Osteoblast (primary cell): ENCODE data around the gene U2AF2. TPM values are rescaled to one million over a fixed set of nuclear protein-coding genes. Genes with fewer than 3 reads are reported as not detected.

Experiments
- DNase-seq: peaks from one replicate; pipeline ENCODE4 v3.0.0; 2011; ENCODE audit warnings: low spot score, mixed read lengths; ENCODE audit not compliant: insufficient read length; ENCODE audit errors: missing footprints
- H2AFZ ChIP-seq: 2 replicates; pipeline ENCODE4 v1.6.0; 2011; ENCODE audit warnings: mild to moderate bottlenecking, low read length
- H3K27ac ChIP-seq: 2 replicates; pipeline ENCODE4 v1.5.1; 2011; ENCODE audit warnings: mild to moderate bottlenecking, low read depth, low read length, moderate library complexity
- H3K27me3 ChIP-seq: 2 replicates; pipeline ENCODE4 v1.6.0; 2012; ENCODE audit warnings: mild to moderate bottlenecking, control low read depth, inconsistent platforms, low read length, moderate library complexity; ENCODE audit not compliant: insufficient read depth
- H3K36me3 ChIP-seq: 2 replicates; pipeline ENCODE4 v1.5.1; 2011; ENCODE audit warnings: mild to moderate bottlenecking, low read length, control low read depth, moderate library complexity; ENCODE audit not compliant: insufficient read depth
- H3K4me1 ChIP-seq: 2 replicates; pipeline ENCODE4 v1.5.1; 2011; ENCODE audit warnings: mild to moderate bottlenecking, low read length, control low read depth, moderate library complexity; ENCODE audit not compliant: insufficient read depth
- H3K4me2 ChIP-seq: 2 replicates; pipeline ENCODE4 v1.6.0; 2011; ENCODE audit warnings: mild to moderate bottlenecking, low read length; ENCODE audit not compliant: insufficient read depth
- H3K4me3 ChIP-seq: fragments of 200-600 bp; sonication (generic); 3 replicates; pipeline ENCODE4 v1.5.1; 2012; ENCODE audit warnings: mild to moderate bottlenecking, low read length, inconsistent platforms; ENCODE audit not compliant: insufficient read depth
- H3K79me2 ChIP-seq: 2 replicates; pipeline ENCODE4 v1.6.0; 2012; ENCODE audit warnings: mild to moderate bottlenecking, low read length, control low read depth, inconsistent platforms; ENCODE audit not compliant: insufficient read depth
- H3K9me3 ChIP-seq: 2 replicates; pipeline ENCODE4 v1.5.1; 2011; ENCODE audit warnings: low read depth, low read length, control low read depth
- H4K20me1 ChIP-seq: 2 replicates; pipeline ENCODE4 v1.6.0; 2012; ENCODE audit warnings: mild to moderate bottlenecking, low read length, control low read depth; ENCODE audit not compliant: insufficient read depth
- CTCF ChIP-seq: IDR thresholded peaks from 2 replicates; pipeline ENCODE4 v1.5.1; 2011; ENCODE audit warnings: mild to moderate bottlenecking, low read depth, low read length, moderate library complexity; ENCODE audit errors: extremely low read depth
- total RNA-seq: library from RNA; depleted of rRNA; stranded (reverse); fragments of >200 nt; gene quantifications from 2 replicates; pipeline ENCODE4 v1.2.3, GENCODE V29; 2012

Gene U2AF2
- 64.5 and 70.2 TPM in 2 replicates for total RNA-seq

- H3K79me2 ChIP-seq, result peaks cover 51% of the 10 kb centered on the region
- no peak for TF ChIP-seq CTCF
Measured at GRCh38 chr19:55654868-55655647, at the start of gene U2AF2. U2AF2 (plus strand) TSS chr19:55655035; CDS start chr19:55655105, 70 bp downstream.

GRCh38 chr19:55605207-55605636 is 49.6 kb upstream of the U2AF2 start:
- Histone ChIP-seq H3K36me3 (peaks cover 11% of the 10 kb centered on the region), H3K4me3 (peak overlapping the region; percentile 97), H3K9me3 (peaks cover 6% of the 10 kb centered on the region), H3K79me2 (peaks cover 51% of the 10 kb centered on the region), H2AFZ (no peak overlapping the region), H3K27ac (peak overlapping the region; percentile 65), H3K4me1 (peaks cover 19% of the 10 kb centered on the region), H3K4me2 (peak overlapping the region; percentile 100), H4K20me1 (peaks cover 23% of the 10 kb centered on the region), H3K27me3 (no peaks in the 10 kb centered on the region)
- TF ChIP-seq CTCF, result no peak
- peak; percentile 100 for DNase-seq

More at GRCh38 chr19:55654868-55655647, at the start of gene U2AF2:
- Histone ChIP-seq H2AFZ (peak within 1 kb of the TSS; percentile 91), H3K27ac (peak within 1 kb of the TSS; percentile 97), H3K9me3 (no peaks in the 10 kb centered on the region), H4K20me1 (peaks cover 47% of the 10 kb centered on the region), H3K36me3 (no peaks in the 10 kb centered on the region), H3K4me1 (peaks cover 30% of the 10 kb centered on the region), H3K4me2 (peak within 1 kb of the TSS; percentile 98), H3K4me3 (peak within 1 kb of the TSS; percentile 97), H3K27me3 (no peaks in the 10 kb centered on the region)
- DNase-seq, result peak; percentile 99

- Histone ChIP-seq H4K20me1 (peaks cover 23% of the 10 kb centered on the region), H3K79me2 (peaks cover 52% of the 10 kb centered on the region), H3K4me3 (peak within 1 kb of the TSS; percentile 97), H3K27me3 (no peaks in the 10 kb centered on the region), H3K9me3 (peaks cover 6% of the 10 kb centered on the region), H3K36me3 (peaks cover 11% of the 10 kb centered on the region), H3K4me2 (peak within 1 kb of the TSS; percentile 100), H3K4me1 (peaks cover 16% of the 10 kb centered on the region), H3K27ac (peak within 1 kb of the TSS; percentile 89), H2AFZ (peak within 1 kb of the TSS; percentile 85)
- peak; percentile 98 for DNase-seq
- peak; percentile 92 for TF ChIP-seq CTCF
Measured at GRCh38 chr19:55605637-55606470, 49.0 kb upstream of the U2AF2 start, which contains the start of gene ZNF865. ZNF865 (plus strand) TSS chr19:55605647; CDS start chr19:55613619, 7,972 bp downstream.
